Inflammatory macrophage (primary cell): Measurements from ENCODE around the gene MOBP.

Experiments
- DNase-seq, 2 donors: peaks; one replicate each; pipeline ENCODE4 v3.0.0-alpha.2; 2020 to 2022

The MOBP gene

GRCh38 chr3:39499651-39500273, 32.3 kb downstream of the MOBP start:
- no peak for DNase-seq

- no peak for DNase-seq
Observed at GRCh38 chr3:39501059-39501458, 33.6 kb downstream of the MOBP start.

DNA sequence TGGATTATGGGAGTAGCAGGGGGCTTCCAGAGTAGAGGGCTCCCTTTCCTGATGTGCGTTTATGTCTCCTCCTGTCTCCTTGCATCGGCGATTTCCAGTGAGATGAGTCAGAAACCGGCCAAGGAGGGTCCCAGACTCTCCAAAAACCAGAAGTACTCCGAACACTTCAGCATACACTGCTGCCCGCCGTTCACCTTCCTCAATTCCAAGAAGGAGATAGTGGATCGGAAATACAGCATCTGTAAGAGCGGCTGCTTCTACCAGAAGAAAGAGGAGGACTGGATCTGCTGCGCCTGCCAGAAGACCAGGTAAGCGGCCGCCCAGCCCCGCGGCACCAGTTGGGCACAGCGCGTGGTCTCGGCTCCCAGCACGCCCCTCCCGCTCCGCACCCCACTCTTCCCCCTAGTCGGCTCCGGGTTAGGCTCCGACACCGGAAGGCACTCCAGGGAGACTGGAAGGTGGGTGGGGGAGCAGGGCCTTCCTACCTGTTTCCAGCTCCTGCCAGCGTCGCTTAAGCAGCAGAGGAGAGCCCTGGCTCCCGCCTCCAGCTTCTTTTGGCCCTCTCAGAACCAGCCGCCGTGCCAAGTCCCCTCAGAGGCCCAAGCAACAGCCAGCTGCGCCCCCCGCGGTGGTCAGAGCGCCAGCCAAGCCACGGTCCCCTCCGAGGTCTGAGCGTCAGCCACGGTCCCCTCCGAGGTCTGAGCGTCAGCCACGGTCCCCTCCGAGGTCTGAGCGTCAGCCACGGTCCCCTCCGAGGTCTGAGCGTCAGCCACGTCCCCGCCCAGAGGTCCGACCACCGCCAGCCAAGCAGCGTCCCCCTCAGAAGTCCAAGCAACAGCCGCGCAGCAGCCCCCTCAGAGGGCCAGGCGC, 34.7 kb downstream of the MOBP start:
- no peak for DNase-seq

DNA sequence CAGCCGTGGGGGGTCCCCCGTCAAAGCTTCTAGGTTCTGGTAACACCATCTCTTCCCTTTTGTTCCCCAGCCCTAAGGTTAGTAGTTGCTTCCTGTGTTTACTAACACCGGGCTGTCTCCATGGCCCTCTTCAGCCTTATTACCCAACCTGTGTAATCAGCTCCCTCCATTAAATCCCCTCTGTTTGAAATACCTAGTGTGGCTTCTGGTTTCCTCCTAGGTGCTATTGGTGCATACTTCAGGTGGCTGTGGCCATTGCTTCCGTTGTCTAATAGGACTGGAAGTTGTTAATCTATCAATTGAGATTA, 35.3 kb downstream of the MOBP start:
- no peak for DNase-seq

- DNase-seq, result no peak
Observed at GRCh38 chr3:39505866-39506742, 38.6 kb downstream of the MOBP start.

- no peak for DNase-seq
Observed at GRCh38 chr3:39506863-39507262, 39.4 kb downstream of the MOBP start.

DNA sequence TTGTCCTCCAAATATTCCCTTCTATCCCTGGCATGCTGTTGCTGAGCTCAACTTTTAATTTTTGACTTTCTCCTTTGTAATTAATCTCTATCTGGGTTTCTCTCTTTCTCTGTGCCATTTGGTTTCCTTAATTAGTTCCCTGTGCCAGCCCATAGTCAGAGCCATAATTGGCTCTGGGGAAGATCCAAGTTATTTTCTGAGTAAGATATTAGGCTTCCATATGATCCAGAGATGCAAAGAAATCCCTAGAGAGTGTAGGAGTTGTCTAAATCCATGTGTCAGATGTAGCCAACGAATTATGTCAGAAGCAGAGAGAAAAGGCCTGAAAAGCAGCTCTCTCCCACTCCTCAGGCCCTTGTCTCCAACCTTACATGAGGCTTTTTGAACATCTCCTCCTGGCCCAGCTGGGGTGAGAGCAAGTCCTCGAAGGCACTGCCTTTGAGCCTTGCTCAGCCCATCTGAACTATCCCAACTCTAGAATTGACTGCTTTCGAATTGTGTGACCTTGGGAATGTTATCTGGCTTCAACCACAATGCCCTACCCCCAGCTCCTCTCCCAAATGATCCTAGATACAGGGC, 46.4 kb downstream of the MOBP start:
- no peak for DNase-seq

DNA sequence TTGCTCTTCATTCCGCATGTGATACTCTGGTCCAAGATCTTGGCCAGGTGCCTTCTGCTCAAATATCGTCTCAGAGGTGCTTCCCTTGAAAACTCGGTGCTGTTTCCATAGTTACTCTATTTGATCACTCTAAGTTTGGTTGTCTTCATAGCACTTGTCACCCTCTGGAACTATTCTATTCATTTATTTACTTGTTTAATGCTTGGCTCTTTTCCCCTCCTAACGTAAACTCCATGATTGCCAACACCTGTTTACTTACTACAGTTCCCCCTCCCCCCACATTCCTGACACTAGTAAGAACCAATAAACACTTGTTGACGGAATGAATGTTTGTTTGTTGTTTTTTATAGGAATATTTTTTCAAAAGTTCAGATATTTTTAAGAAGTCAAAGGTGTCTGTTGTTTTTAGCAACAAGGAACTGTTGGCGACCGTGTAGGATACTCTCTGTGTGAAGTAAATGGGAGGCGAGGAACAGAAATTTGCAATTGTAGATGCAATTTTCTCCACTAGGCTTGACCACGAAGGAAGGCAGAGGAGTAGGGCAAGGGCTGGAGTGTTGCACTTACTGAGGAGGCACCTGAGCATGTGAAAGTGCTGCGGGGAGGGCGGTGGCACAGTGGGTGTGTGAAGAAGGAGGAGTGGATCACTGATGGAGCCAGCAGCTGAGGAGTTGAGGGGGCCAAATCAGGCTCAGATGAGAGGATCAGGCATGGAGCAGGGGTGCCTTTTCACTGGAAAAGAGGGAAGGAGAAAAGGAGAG, 48.4 kb downstream of the MOBP start:
- no peak for DNase-seq

GRCh38 chr3:39519103-39519502, 51.6 kb downstream of the MOBP start:
- no peak for DNase-seq

- no peak for DNase-seq
Observed at GRCh38 chr3:39519554-39520288, 52.2 kb downstream of the MOBP start.

DNA sequence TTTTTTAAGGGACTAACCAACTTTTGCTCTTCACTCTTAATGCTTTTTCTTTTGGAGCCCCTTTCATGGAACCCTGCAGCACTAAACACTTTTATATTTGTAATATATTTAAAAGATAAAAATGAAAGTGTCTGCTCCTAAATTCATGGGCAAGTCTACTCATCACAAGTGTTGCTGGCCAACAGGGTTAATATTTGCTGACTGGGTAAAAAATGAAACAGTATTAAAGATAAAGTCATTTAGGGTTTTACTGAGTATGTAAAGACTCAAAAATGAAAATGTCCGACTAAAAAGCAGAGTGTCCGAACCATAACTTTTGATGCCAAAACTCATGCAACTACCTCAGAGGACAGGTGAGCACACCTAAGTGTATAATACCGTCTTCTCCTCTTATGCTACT, 54.0 kb downstream of the MOBP start:
- DNase-seq, result no peak

GRCh38 chr3:39524107-39524506, 56.6 kb downstream of the MOBP start:
- no peak for DNase-seq

DNA sequence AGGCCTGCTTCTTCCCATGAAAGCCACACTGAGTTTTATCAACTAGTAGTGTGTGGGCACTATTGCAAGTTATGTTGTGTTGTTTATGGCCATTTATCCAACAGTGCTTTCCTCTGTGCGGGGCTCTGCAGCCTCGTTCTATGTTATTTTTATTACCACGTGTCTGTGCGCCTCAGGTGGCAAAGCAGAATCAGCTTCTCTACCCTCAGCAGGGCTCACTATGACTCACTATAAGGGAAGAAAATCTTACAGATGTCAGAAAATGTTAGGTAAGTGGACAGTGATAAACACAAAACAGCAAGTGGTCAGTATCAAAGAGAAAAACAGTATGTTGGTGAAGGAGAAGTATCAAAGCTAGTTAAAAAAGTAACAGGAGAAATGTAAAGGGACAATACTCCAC, 61.4 kb downstream of the MOBP start:
- DNase-seq, result no peak

- DNase-seq, result no peak
Observed at GRCh38 chr3:39529577-39529976, 62.1 kb downstream of the MOBP start.

- no peak for DNase-seq
Observed at GRCh38 chr3:39531066-39531465, 63.6 kb downstream of the MOBP start.

- DNase-seq, result no peak
Observed at GRCh38 chr3:39531665-39532064, 64.2 kb downstream of the MOBP start.

- DNase-seq, result no peak
Observed at GRCh38 chr3:39532777-39533176, 65.3 kb downstream of the MOBP start.

DNA sequence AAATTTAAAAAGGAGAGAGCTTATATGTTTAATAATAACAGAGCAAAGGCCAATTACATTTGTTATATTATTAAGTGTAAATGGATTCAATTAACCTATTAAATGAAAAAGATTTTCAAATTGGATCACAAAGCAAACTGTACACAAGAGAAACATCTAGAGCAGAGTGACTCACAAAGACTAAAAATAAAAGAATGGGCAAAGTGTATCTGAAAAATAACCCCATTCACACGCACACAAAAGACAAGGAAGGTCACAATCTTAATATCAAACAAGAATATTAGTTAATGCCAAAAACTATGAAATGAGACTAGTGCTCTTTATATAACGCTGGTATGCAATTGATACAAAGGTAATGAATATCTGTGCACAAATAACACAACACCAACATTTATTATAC, 65.7 kb downstream of the MOBP start:
- no peak for DNase-seq

DNA sequence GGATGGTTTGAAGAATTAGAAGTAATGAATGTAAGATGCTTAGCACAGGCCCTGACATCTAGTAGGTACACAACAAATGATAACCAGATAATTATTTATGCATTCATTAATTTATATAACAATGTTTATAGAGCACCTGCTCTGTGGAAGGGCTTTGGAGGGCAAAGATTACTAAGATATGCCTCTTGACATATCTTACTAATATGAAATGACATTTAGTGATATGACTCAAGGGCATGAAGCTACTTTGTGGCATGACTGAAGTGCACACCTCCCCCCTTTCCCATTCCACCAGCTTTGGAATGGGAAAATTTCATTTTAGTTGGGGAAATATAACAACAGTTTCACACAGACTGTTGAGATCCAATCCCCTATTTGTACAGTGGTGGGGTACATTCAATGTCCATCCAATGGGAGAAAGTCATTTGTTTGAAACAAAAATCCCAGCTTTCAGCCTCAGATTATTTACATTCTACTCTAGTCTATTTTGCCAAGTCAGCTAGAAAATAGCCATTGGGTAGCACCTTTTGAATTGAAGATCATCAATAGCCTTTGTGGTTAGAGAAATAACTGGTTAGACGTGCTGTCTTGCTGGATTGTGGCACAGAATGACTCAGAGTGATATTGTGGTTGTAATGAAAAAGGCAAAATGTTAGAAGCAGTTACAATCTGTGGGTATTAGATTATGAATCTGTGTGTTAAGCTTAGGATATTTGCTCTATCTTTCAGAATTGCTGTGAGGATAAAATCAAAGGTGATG, 72.9 kb downstream of the MOBP start:
- DNase-seq, result no peak

GRCh38 chr3:39541442-39541841, 74.0 kb downstream of the MOBP start:
- no peak for DNase-seq

GRCh38 chr3:39541917-39542329, 74.4 kb downstream of the MOBP start:
- peak in 1 of 2 donors; percentile 2 for DNase-seq
